ENCODE measurements around the gene BRD4. TPM values are rescaled to one million over a fixed set of nuclear protein-coding genes. Genes with fewer than 3 reads are reported as not detected.

The BRD4 gene
- total and polyA plus RNA-seq, 8 donors: 51.1 to 89.6 (median 56.6) TPM

GRCh38 chr19:15194938-15195337 lies 137.4 kb downstream of the BRD4 start:
- peak overlapping the region; percentile 23 to 78 for H3K27ac ChIP-seq
- peaks cover 0 to 17% of the 10 kb centered on the region in 2 donors for H3K4me1 ChIP-seq
- no peaks in the 10 kb centered on the region for H3K9me3 ChIP-seq
- peaks cover 0 to 76% of the 10 kb centered on the region in 2 donors for H3K27me3 ChIP-seq
- ATAC-seq (peak; percentile 6), DNase-seq (no peak)
- H3K36me3 ChIP-seq: peaks cover 0 to 5% of the 10 kb centered on the region in 2 donors
- H3K4me3 ChIP-seq: peak overlapping the region; percentile 28 to 29
- intact Hi-C loops (cut with DNase I): no loop called here
- TF ChIP-seq CTCF (IDR thresholded peaks at IDR 0.05): no peak

GRCh38 chr19:15191982-15192381 lies 140.4 kb downstream of the BRD4 start:
- Histone ChIP-seq H3K27ac (no peak overlapping the region), H3K9me3 (no peaks in the 10 kb centered on the region), H3K36me3 (peaks cover 0 to 5% of the 10 kb centered on the region in 2 donors), H3K27me3 (peaks cover 0 to 47% of the 10 kb centered on the region in 2 donors), H3K4me3 (no peak overlapping the region), H3K4me1 (peaks cover 0 to 2% of the 10 kb centered on the region in 2 donors)
- no peak for ATAC-seq
- DNase-seq: no peak
- intact Hi-C loops (cut with DNase I): no loop called here
- TF ChIP-seq CTCF (IDR thresholded peaks at IDR 0.05): no peak

GRCh38 chr19:15191514-15191913 lies 140.8 kb downstream of the BRD4 start:
- H3K4me1 ChIP-seq: no peaks in the 10 kb centered on the region
- no peak for DNase-seq
- TF ChIP-seq CTCF (IDR thresholded peaks at IDR 0.05): no peak
- no peak for ATAC-seq
- peaks cover 0 to 42% of the 10 kb centered on the region in 2 donors for H3K27me3 ChIP-seq
- intact Hi-C loops (cut with DNase I): no loop called here
- no peaks in the 10 kb centered on the region for H3K9me3 ChIP-seq
- H3K4me3 ChIP-seq: no peak overlapping the region
- peaks cover 0 to 5% of the 10 kb centered on the region in 2 donors for H3K36me3 ChIP-seq
- H3K27ac ChIP-seq: no peak overlapping the region

GRCh38 chr19:15188851-15189250 lies 143.5 kb downstream of the BRD4 start:
- intact Hi-C loops (cut with DNase I): loop anchor here in 1 of 2 donors (10.0 kb wide), 1 partner anchor 66 kb away; no protein-coding TSS in a partner anchor
- no peak for ATAC-seq
- no peaks in the 10 kb centered on the region for H3K9me3 ChIP-seq
- H3K36me3 ChIP-seq: peaks cover 0 to 11% of the 10 kb centered on the region in 2 donors
- no peak for DNase-seq
- no peak overlapping the region for H3K27ac ChIP-seq
- H3K4me1 ChIP-seq: no peaks in the 10 kb centered on the region
- H3K4me3 ChIP-seq: no peak overlapping the region
- H3K27me3 ChIP-seq: peaks cover 0 to 15% of the 10 kb centered on the region in 2 donors
- TF ChIP-seq CTCF (IDR thresholded peaks at IDR 0.05): no peak

- intact Hi-C loops (cut with DNase I): loop anchor here in 1 of 2 donors (10.0 kb wide), 1 partner anchor 67 kb away; no protein-coding TSS in a partner anchor
- ATAC-seq: no peak
- H3K9me3 ChIP-seq: no peaks in the 10 kb centered on the region
- H3K27me3 ChIP-seq: peaks cover 0 to 5% of the 10 kb centered on the region in 2 donors
- no peak for TF ChIP-seq CTCF (IDR thresholded peaks at IDR 0.05)
- no peak overlapping the region for H3K4me3 ChIP-seq
- DNase-seq: no peak
- peaks cover 0 to 11% of the 10 kb centered on the region in 2 donors for H3K36me3 ChIP-seq
- H3K27ac ChIP-seq: no peak overlapping the region
- no peaks in the 10 kb centered on the region for H3K4me1 ChIP-seq
These were observed 145.0 kb downstream of the BRD4 start for GRCh38 chr19:15187026-15188007.
